ENCODE results near the gene OGDHL.

DNA sequence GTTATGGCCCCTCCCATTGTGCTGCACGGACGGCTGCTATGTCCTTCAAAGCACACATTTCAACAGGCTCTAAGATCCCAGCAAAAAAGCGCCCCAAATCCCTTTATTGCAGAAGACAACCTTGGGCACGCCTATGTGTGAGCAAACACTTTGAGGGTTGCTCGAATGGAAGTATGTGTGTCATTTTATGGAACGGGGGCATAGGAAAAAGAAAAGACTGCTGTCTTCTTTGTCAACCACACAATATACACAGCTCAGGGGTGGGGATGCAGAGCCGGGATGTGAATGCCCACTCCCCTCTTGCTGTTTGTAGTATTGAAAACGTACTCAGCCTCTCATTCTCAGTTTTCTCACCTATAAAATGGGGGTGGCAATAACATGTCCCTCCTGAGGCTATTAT is 50.6 kb downstream of the OGDHL start:
- TF ChIP-seq, protein P1, sequence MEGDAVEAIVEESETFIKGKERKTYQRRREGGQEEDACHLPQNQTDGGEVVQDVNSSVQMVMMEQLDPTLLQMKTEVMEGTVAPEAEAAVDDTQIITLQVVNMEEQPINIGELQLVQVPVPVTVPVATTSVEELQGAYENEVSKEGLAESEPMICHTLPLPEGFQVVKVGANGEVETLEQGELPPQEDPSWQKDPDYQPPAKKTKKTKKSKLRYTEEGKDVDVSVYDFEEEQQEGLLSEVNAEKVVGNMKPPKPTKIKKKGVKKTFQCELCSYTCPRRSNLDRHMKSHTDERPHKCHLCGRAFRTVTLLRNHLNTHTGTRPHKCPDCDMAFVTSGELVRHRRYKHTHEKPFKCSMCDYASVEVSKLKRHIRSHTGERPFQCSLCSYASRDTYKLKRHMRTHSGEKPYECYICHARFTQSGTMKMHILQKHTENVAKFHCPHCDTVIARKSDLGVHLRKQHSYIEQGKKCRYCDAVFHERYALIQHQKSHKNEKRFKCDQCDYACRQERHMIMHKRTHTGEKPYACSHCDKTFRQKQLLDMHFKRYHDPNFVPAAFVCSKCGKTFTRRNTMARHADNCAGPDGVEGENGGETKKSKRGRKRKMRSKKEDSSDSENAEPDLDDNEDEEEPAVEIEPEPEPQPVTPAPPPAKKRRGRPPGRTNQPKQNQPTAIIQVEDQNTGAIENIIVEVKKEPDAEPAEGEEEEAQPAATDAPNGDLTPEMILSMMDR (conservative IDR thresholded peaks at IDR 0.05; ENCODE audit: low read depth, low read length): no peak
- TF ChIP-seq EZH2 (IDR thresholded peaks at IDR 0.05; ENCODE audit: low read length, unreplicated experiment) (no peak), EZH2phosphoT487 (IDR thresholded peaks at IDR 0.05; ENCODE audit: borderline replicate concordance, low read length) (no peak)
